PC-9 (cell line): ENCODE measurements around the gene RNF112. TPM values are rescaled to one million over a fixed set of nuclear protein-coding genes. Genes with fewer than 3 reads are reported as not detected.
A peak's percentile ranks its signal among the peaks of the same experiment; 100 is the strongest.

Source experiments
- BruUV-seq: library from RNA; stranded (reverse); fragments of 400-500 nt; replicated peaks from 2 replicates; lab custom pipeline; 2021; lab: Mats Ljungman, UMichigan
- CTCF ChIA-PET: fragments of 300-600 bp; sonication (Branson Sonifier 250); formaldehyde crosslinking; loops from one replicate; lab custom pipeline; 2022; ENCODE audit warnings: antibody characterized with exemption; lab: Charles Lee
- POLR2A ChIA-PET: fragments of 300-600 bp; sonication (Branson Sonifier 250); formaldehyde crosslinking; loops from one replicate; lab custom pipeline; 2022; ENCODE audit warnings: antibody characterized with exemption; ENCODE audit not compliant: unreplicated experiment; lab: Charles Lee
- DNase-seq, 2 experiments: peaks; one replicate each; pipeline versions ENCODE4 v3.0.0 to v3.0.0-alpha.2; 2015 to 2022; ENCODE audit warnings: mixed read lengths in 1 of 2
- H2AFZ ChIP-seq: fragments of 200-600 bp; sonication (generic); 2 replicates; pipeline ENCODE4 v1.8.1; 2017; ENCODE audit warnings: antibody characterized with exemption
- H3F3A ChIP-seq: fragments of 200-600 bp; sonication (generic); 2 replicates; pipeline ENCODE4 v1.8.1; 2017; ENCODE audit warnings: antibody characterized with exemption, mild to moderate bottlenecking, low read depth; ENCODE audit not compliant: insufficient read depth
- H3K27ac ChIP-seq: fragments of 200-600 bp; sonication (generic); 2 replicates; pipeline ENCODE4 v1.6.1; 2016; ENCODE audit warnings: mixed run types
- H3K27me3 ChIP-seq: fragments of 200-600 bp; sonication (generic); 2 replicates; pipeline ENCODE4 v1.6.1; 2016; ENCODE audit warnings: low read depth, mixed run types; ENCODE audit not compliant: insufficient read depth
- H3K36me3 ChIP-seq: fragments of 200-600 bp; sonication (generic); 2 replicates; pipeline ENCODE4 v1.6.1; 2016; ENCODE audit warnings: low read depth, mixed run types
- H3K4me1 ChIP-seq: fragments of 200-600 bp; sonication (generic); replicated peaks from 2 replicates; pipeline ENCODE4 v1.6.1; 2016; ENCODE audit warnings: mixed run types; ENCODE audit not compliant: insufficient read depth
- H3K4me2 ChIP-seq: fragments of 200-600 bp; sonication (generic); 2 replicates; pipeline ENCODE4 v1.6.1; 2017; ENCODE audit warnings: mixed run types
- H3K4me3 ChIP-seq: fragments of 200-600 bp; sonication (generic); 2 replicates; pipeline ENCODE4 v1.6.1; 2016; ENCODE audit warnings: mixed run types
- H3K79me2 ChIP-seq: fragments of 200-600 bp; sonication (generic); 2 replicates; pipeline ENCODE4 v1.6.1; 2017; ENCODE audit warnings: low read depth, mixed run types
- H3K9me2 ChIP-seq: fragments of 200-600 bp; sonication (generic); 2 replicates; pipeline ENCODE4 v1.8.1; 2017; ENCODE audit warnings: mild to moderate bottlenecking; ENCODE audit not compliant: insufficient read depth
- H3K9me3 ChIP-seq: fragments of 200-600 bp; sonication (generic); 2 replicates; pipeline ENCODE4 v1.8.1; 2016; ENCODE audit warnings: low read depth; ENCODE audit not compliant: insufficient read depth
- H4K20me1 ChIP-seq: fragments of 200-600 bp; sonication (generic); 2 replicates; pipeline ENCODE4 v1.8.1; 2017; ENCODE audit not compliant: insufficient read depth
- EZH2 ChIP-seq: fragments of 200-600 bp; sonication (generic); IDR thresholded peaks from 2 replicates; pipeline ENCODE4 v1.8.0; 2017; ENCODE audit warnings: antibody characterized with exemption, low read depth
- intact Hi-C: fragments of 100-400 bp; cut with micrococcal nuclease; formaldehyde crosslinking; loops from one replicate; pipeline ENCODE4 v1.10.0; 2022; ENCODE audit not compliant: unreplicated experiment
- total RNA-seq: library from RNA; stranded (reverse); gene quantifications from 2 replicates; pipeline ENCODE4 v1.2.3, GENCODE V29; 2021
- TF ChIP-seq, protein P1 (sequence below): fragments of 200-600 bp; sonication (generic); conservative IDR thresholded peaks from 2 replicates; pipeline ENCODE4 v1.6.1; 2017; ENCODE audit warnings: mixed run types, antibody characterized with exemption, mild to moderate bottlenecking, moderate library complexity

RNF112 gene
- total RNA-seq, 1 experiment from 2014 or later, result 2.0 TPM

DNA sequence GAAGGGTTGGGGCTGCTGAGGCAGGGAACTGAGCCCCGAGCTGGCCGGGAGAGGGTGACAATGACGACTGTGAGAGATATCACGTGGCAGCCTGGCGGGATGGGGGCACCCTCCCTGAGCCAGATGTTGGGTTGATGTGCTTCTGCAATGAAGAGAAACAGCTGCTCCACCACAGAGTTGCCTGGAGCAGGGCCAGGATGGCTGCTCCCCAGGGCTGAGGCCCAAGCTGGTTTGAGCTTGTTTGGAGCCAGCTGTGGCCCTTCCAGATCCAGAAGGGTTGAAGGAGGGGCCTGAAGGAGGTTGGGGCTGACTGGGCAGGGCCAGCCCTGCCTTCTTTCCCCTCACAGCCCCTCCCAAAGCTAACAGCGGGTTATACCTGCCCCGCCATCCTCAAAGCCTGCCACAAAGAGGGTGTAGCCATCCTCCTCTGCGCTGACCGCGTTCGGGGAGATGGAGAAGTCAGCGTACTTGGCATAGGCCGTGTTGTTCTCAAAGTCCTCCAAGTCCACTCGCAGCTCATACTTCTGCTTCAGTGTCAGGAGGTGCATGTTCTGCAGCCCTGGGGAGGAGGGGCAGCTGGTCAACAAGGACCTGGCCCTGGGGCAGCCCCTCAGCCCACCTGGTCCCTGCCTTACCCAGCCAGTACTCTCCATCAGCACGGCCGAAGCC is 26.2 kb upstream of the RNF112 start:
- TF ChIP-seq, protein P1, sequence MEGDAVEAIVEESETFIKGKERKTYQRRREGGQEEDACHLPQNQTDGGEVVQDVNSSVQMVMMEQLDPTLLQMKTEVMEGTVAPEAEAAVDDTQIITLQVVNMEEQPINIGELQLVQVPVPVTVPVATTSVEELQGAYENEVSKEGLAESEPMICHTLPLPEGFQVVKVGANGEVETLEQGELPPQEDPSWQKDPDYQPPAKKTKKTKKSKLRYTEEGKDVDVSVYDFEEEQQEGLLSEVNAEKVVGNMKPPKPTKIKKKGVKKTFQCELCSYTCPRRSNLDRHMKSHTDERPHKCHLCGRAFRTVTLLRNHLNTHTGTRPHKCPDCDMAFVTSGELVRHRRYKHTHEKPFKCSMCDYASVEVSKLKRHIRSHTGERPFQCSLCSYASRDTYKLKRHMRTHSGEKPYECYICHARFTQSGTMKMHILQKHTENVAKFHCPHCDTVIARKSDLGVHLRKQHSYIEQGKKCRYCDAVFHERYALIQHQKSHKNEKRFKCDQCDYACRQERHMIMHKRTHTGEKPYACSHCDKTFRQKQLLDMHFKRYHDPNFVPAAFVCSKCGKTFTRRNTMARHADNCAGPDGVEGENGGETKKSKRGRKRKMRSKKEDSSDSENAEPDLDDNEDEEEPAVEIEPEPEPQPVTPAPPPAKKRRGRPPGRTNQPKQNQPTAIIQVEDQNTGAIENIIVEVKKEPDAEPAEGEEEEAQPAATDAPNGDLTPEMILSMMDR, result no peak
- TF ChIP-seq EZH2, result no peak
- Histone ChIP-seq H3K9me3 (no peaks in the 10 kb centered on the region), H3K4me3 (no peak overlapping the region), H3K4me2 (no peak overlapping the region), H3K27me3 (no peaks in the 10 kb centered on the region), H3K4me1 (peaks cover 15% of the 10 kb centered on the region), H3K79me2 (peaks cover 2% of the 10 kb centered on the region; the same call in 1 of the 2 replicates), H2AFZ (no peak overlapping the region), H3K36me3 (0 out of 2 replicates have a peak, but pooled peaks cover 12% of the 10 kb centered on the region), H3F3A (peaks cover 20% of the 10 kb centered on the region; the same call in 1 of the 2 replicates), H3K27ac (no peak overlapping the region), H3K9me2 (no peaks in the 10 kb centered on the region), H4K20me1 (no peaks in the 10 kb centered on the region)
- ChIA-PET POLR2A (interaction anchor here (0.7 kb wide), 1 partner anchor 287 kb away, joined by 4 read pairs; no protein-coding TSS in a partner anchor), CTCF (interaction anchor here (0.6 kb wide), 1 partner anchor 12 kb away, joined by 3 read pairs; no protein-coding TSS in a partner anchor)
- no peak for DNase-seq
- no TSS peak for BruUV-seq
- intact Hi-C loops, result no loop called here

DNA sequence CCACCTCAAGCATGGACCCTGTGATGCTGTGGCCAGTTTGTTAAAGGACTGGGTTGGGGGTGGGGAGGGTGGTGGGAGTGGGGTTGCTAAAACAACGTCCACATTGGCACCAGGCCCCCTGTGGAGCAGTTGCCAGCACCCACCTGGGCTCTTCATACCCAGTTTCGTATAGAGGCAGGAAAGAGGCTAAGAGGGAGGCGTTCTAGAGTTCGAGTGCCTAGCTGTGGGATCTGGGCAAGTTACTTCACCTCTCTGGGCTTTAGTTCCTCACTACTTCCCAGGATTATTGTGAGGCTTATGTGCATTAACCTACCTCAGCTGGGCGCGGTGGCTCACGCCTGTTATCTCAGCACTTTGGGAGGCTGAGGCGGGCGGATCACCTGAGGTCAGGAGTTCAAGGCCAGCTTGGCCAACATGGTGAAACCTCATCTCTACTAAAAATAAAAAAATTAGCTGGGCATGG is 25.5 kb upstream of the RNF112 start:
- TF ChIP-seq, protein P1, result no peak
- no peak for TF ChIP-seq EZH2

DNA sequence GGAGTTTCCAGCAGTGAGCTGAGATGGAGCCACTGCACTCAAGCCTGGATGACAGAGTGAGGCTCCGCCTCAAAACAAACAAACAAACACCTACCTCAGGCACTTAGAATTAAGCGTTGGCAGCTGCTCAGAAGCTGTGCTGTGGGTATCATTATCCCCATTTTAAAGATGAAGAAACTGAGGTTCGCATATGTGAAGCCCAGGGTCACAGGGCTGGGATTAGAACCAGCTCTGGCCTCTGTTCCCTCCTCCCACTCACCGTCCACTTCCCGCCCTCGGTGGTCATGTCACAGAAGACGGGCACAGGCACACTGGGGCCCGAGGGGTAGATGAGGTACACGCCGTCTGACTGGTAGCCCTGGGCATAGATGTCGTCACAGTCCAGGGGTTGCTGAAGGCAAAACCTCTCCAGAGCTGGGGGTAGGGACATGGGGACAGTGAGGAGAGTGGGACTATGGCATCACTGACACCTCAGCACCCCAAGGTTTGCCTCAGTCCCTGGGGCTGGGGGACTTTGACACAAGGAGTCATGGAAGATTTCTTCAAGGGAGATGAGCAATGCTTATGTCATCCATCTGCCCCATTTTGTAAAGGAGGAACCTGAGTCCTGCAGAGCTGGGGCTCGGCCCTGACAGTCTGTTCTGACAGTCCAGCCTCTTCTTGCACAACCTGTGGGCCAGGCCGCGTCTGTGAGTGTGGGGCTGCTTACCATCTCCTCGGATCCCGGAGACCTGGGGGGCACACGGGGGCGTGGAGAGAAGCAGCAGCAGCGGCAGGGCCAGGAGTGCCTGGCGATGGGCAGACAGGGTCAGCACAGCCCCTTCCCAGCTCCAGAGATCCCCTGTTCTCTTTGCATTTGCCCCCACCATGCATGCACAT is 24.7 kb upstream of the RNF112 start:
- no peak overlapping the region for H2AFZ ChIP-seq
- POLR2A ChIA-PET, result interaction anchor here (0.6 to 2.1 kb wide), 3 partner anchors 9 to 503 kb away, joined by 8 to 21 read pairs (median 13); partner anchors contain the start of gene MAPK7
- peaks cover 20% of the 10 kb centered on the region; the same call in 1 of the 2 replicates for H3F3A ChIP-seq
- H4K20me1 ChIP-seq, result no peaks in the 10 kb centered on the region
- DNase-seq, result peak in 1 of 2 experiments; percentile 56
- H3K79me2 ChIP-seq, result no peaks in the 10 kb centered on the region
- no TSS peak for BruUV-seq
- H3K4me3 ChIP-seq, result no peak overlapping the region
- CTCF ChIA-PET, result no interaction called here
- no peak overlapping the region for H3K27ac ChIP-seq
- H3K36me3 ChIP-seq, result 0 out of 2 replicates have a peak, but pooled peaks cover 12% of the 10 kb centered on the region
- no peaks in the 10 kb centered on the region for H3K9me3 ChIP-seq
- intact Hi-C loops, result no loop called here
- TF ChIP-seq EZH2, result no peak
- TF ChIP-seq, protein P1, result no peak
- no peaks in the 10 kb centered on the region for H3K27me3 ChIP-seq
- H3K4me2 ChIP-seq, result no peak overlapping the region
- peaks cover 15% of the 10 kb centered on the region for H3K4me1 ChIP-seq
- no peaks in the 10 kb centered on the region for H3K9me2 ChIP-seq

More for the DNA sequence above, 25.5 kb upstream of the RNF112 start:
- ChIA-PET CTCF (no interaction called here), POLR2A (interaction anchor here (0.6 to 2.1 kb wide), 3 partner anchors 8 to 504 kb away, joined by 8 to 21 read pairs (median 13); partner anchors contain the start of gene MAPK7)
- H3K27me3 ChIP-seq, result no peaks in the 10 kb centered on the region
- no peak overlapping the region for H3K4me2 ChIP-seq
- peaks cover 15% of the 10 kb centered on the region for H3K4me1 ChIP-seq
- no peak for DNase-seq
- intact Hi-C loops, result no loop called here
- no peak overlapping the region for H2AFZ ChIP-seq
- H4K20me1 ChIP-seq, result no peaks in the 10 kb centered on the region
- H3F3A ChIP-seq, result peaks cover 20% of the 10 kb centered on the region; the same call in 1 of the 2 replicates
- H3K36me3 ChIP-seq, result 0 out of 2 replicates have a peak, but pooled peaks cover 12% of the 10 kb centered on the region
- no peaks in the 10 kb centered on the region for H3K79me2 ChIP-seq
- no peaks in the 10 kb centered on the region for H3K9me3 ChIP-seq
- no TSS peak for BruUV-seq
- no peaks in the 10 kb centered on the region for H3K9me2 ChIP-seq
- no peak overlapping the region for H3K27ac ChIP-seq
- H3K4me3 ChIP-seq, result no peak overlapping the region
